Testis (tissue), 3 donors: ENCODE measurements around the gene TLE3. TPM values are rescaled to one million over a fixed set of nuclear protein-coding genes. Genes with fewer than 3 reads are reported as not detected.

Experiments
- DNase-seq: peaks from one replicate; pipeline ENCODE4 v3.0.0-alpha.2; 2019
- H3K27ac ChIP-seq, 2 donors: fragments of 200-600 bp; sonication (generic); one replicate each; pipeline ENCODE4 v1.5.1; 2019
- H3K27me3 ChIP-seq: fragments of 200-600 bp; sonication (generic); one replicate; pipeline ENCODE4 v1.5.1; 2019
- H3K36me3 ChIP-seq: fragments of 200-600 bp; sonication (generic); one replicate; pipeline ENCODE4 v1.5.1; 2017; ENCODE audit warnings: low read depth; ENCODE audit errors: missing control alignments
- H3K4me1 ChIP-seq: fragments of 200-600 bp; sonication (generic); one replicate; pipeline ENCODE4 v1.5.1; 2019
- H3K4me3 ChIP-seq, 2 donors: fragments of 200-600 bp; sonication (generic); one replicate each; pipeline ENCODE4 v1.5.1; 2017 to 2019
- H3K9me3 ChIP-seq: fragments of 200-600 bp; sonication (generic); one replicate; pipeline ENCODE4 v1.5.1; 2017
- CTCF ChIP-seq, 3 experiments: fragments of 450-650 bp in 2 of 3; fragments of 200-600 bp in 1 of 3; sonication (generic) in 1 of 3; IDR thresholded peaks; one replicate each; pipeline ENCODE4 v1.5.1; 2016 to 2019; ENCODE audit warnings: antibody characterized with exemption in 3 of 3, mild to moderate bottlenecking in 2 of 3, moderate library complexity in 1 of 3
- POLR2A ChIP-seq: fragments of 450-650 bp; IDR thresholded peaks from one replicate; pipeline ENCODE4 v1.6.1; 2017; ENCODE audit warnings: antibody characterized with exemption, mild to moderate bottlenecking, moderate library complexity
- WGBS, 2 donors: methylation state at CpG; one replicate each; pipeline ENCODE4 v1.1.5; 2018; 5-methylcytosine and 5-hydroxymethylcytosine counted together
- intact Hi-C: fragments of 100-400 bp; cut with DNase I; formaldehyde crosslinking; loops from one replicate; pipeline ENCODE4 v1.15.1; 2023; ENCODE audit warnings: low total_unique reads
- polyA plus RNA-seq: library from polyadenylated mRNA; stranded (reverse); fragments of 350-450 nt; fragmentation: Illumina TruSeq; extraction: RNeasy Lipid Tissue Mini Kit (QIAGEN cat#74804); gene quantifications from one replicate; pipeline ENCODE4 v1.2.3, GENCODE V29; 2014; ENCODE audit warnings: low read depth, low replicate concordance; ENCODE audit not compliant: insufficient read depth
- total RNA-seq, 2 donors: library from RNA; depleted of rRNA; stranded (reverse); fragments of >200 nt; gene quantifications; one replicate each; pipeline ENCODE4 v1.2.3, GENCODE V29; 2016

The TLE3 gene
- total and polyA plus RNA-seq, 3 donors from 2014 or later = 60.5 to 139 (median 99.5) TPM

- 87 to 91% methylated on average over 3 of the region's 3 CpGs for WGBS, 2 donors
- Histone ChIP-seq H3K27ac (no peak overlapping the region), H3K4me1 (no peaks in the 10 kb centered on the region), H3K9me3 (no peaks in the 10 kb centered on the region), H3K27me3 (no peaks in the 10 kb centered on the region), H3K4me3 (no peak overlapping the region), H3K36me3 (no peaks in the 10 kb centered on the region)
- intact Hi-C loops = no loop called here
- no peak for DNase-seq
- TF ChIP-seq CTCF (IDR thresholded peaks at IDR 0.05) (no peak), POLR2A (no peak)
These were observed 57.8 kb downstream of the TLE3 start for GRCh38 chr15:70039917-70040316.

GRCh38 chr15:70038730-70039392 lies 58.9 kb downstream of the TLE3 start:
- Histone ChIP-seq H3K9me3 (no peaks in the 10 kb centered on the region), H3K4me3 (no peak overlapping the region), H3K36me3 (no peaks in the 10 kb centered on the region), H3K27ac (no peak overlapping the region), H3K4me1 (peaks cover 4% of the 10 kb centered on the region), H3K27me3 (no peaks in the 10 kb centered on the region)
- 84 to 88% methylated on average over 4 of the region's 4 CpGs for WGBS, 2 donors
- intact Hi-C loops = no loop called here
- TF ChIP-seq POLR2A (no peak), CTCF (IDR thresholded peaks at IDR 0.05) (no peak)
- no peak for DNase-seq

GRCh38 chr15:70037292-70037640 lies 60.5 kb downstream of the TLE3 start:
- no peak overlapping the region for H3K27ac ChIP-seq
- H3K36me3 ChIP-seq = no peaks in the 10 kb centered on the region
- 96 to 98% methylated on average over 2 of the region's 2 CpGs for WGBS, 2 donors
- DNase-seq = no peak
- H3K4me1 ChIP-seq = peaks cover 9% of the 10 kb centered on the region
- H3K4me3 ChIP-seq = no peak overlapping the region
- H3K27me3 ChIP-seq = no peaks in the 10 kb centered on the region
- intact Hi-C loops = no loop called here
- no peaks in the 10 kb centered on the region for H3K9me3 ChIP-seq
- TF ChIP-seq CTCF (IDR thresholded peaks at IDR 0.05) (no peak), POLR2A (no peak)

GRCh38 chr15:70036585-70037291 lies 61.0 kb downstream of the TLE3 start:
- Histone ChIP-seq H3K36me3 (no peaks in the 10 kb centered on the region), H3K27ac (no peak overlapping the region), H3K27me3 (no peaks in the 10 kb centered on the region), H3K9me3 (no peaks in the 10 kb centered on the region), H3K4me1 (peaks cover 9% of the 10 kb centered on the region), H3K4me3 (no peak overlapping the region)
- 86 to 91% methylated on average over 5 of the region's 5 CpGs for WGBS, 2 donors
- intact Hi-C loops = no loop called here
- no peak for DNase-seq
- TF ChIP-seq CTCF (IDR thresholded peaks at IDR 0.05) (no peak), POLR2A (no peak)

GRCh38 chr15:70035719-70036077 lies 62.0 kb downstream of the TLE3 start:
- no peaks in the 10 kb centered on the region for H3K27me3 ChIP-seq
- 92 to 94% methylated on average over 6 of the region's 6 CpGs for WGBS, 2 donors
- H3K27ac ChIP-seq = no peak overlapping the region
- no peak for DNase-seq
- H3K36me3 ChIP-seq = no peaks in the 10 kb centered on the region
- intact Hi-C loops = no loop called here
- H3K9me3 ChIP-seq = no peaks in the 10 kb centered on the region
- TF ChIP-seq POLR2A (no peak), CTCF (IDR thresholded peaks at IDR 0.05) (no peak)
- no peak overlapping the region for H3K4me3 ChIP-seq
- H3K4me1 ChIP-seq = peaks cover 9% of the 10 kb centered on the region
